HG02852 (cell line): ENCODE data around the gene FSD2.

Experiments used
- ATAC-seq: cut with Tn5 transposase; IDR thresholded peaks from one replicate; pipeline ENCODE4 v1.9.1; 2021; ENCODE audit warnings: mild to moderate bottlenecking, moderate library complexity; ENCODE audit not compliant: unreplicated experiment

Gene FSD2

GRCh38 chr15:82805994-82806406, at the start of gene FSD2:
TSS of gene FSD2 (minus strand) at chr15:82806069. CDS start at chr15:82787390, 18,679 bp downstream.
- ATAC-seq = peak; percentile 43

GRCh38 chr15:82854554-82854953, 48.7 kb upstream of the FSD2 start:
- no peak for ATAC-seq

- ATAC-seq = no peak
Observed at GRCh38 chr15:82852941-82853561, 47.2 kb upstream of the FSD2 start.

GRCh38 chr15:82851981-82852511, 46.2 kb upstream of the FSD2 start:
- ATAC-seq = no peak

GRCh38 chr15:82851306-82851850, 45.5 kb upstream of the FSD2 start:
- ATAC-seq = no peak

- ATAC-seq = no peak
Observed at GRCh38 chr15:82850731-82851130, 44.9 kb upstream of the FSD2 start.

GRCh38 chr15:82849556-82850512, 44.0 kb upstream of the FSD2 start:
- no peak for ATAC-seq

GRCh38 chr15:82848241-82848993, 42.5 kb upstream of the FSD2 start:
- no peak for ATAC-seq

GRCh38 chr15:82847703-82848102, 41.8 kb upstream of the FSD2 start:
- ATAC-seq = no peak

GRCh38 chr15:82846621-82847020, 40.8 kb upstream of the FSD2 start:
- ATAC-seq = no peak

- no peak for ATAC-seq
Observed at GRCh38 chr15:82845686-82846085, 39.8 kb upstream of the FSD2 start.

GRCh38 chr15:82843566-82843965, 37.7 kb upstream of the FSD2 start:
- ATAC-seq = no peak

- ATAC-seq = no peak
Observed at GRCh38 chr15:82840166-82840565, 34.3 kb upstream of the FSD2 start.

- ATAC-seq = no peak
Observed at GRCh38 chr15:82839136-82839535, 33.3 kb upstream of the FSD2 start.

- ATAC-seq = no peak
Observed at GRCh38 chr15:82838096-82838735, 32.3 kb upstream of the FSD2 start.

- ATAC-seq = no peak
Observed at GRCh38 chr15:82835391-82835917, 29.6 kb upstream of the FSD2 start.

- ATAC-seq = no peak
Observed at GRCh38 chr15:82833362-82833682, 27.5 kb upstream of the FSD2 start.

GRCh38 chr15:82832601-82833361, 26.9 kb upstream of the FSD2 start:
- peak; percentile 84 for ATAC-seq

GRCh38 chr15:82831894-82832600, 26.2 kb upstream of the FSD2 start:
- no peak for ATAC-seq
